Testis (tissue), 3 donors: ENCODE measurements around the gene TFAP2B. TPM values are rescaled to one million over a fixed set of nuclear protein-coding genes. Genes with fewer than 3 reads are reported as not detected.
A peak's percentile ranks its signal among the peaks of the same experiment; 100 is the strongest.

Experiments used
- DNase-seq: peaks from one replicate; pipeline ENCODE4 v3.0.0-alpha.2; 2019
- H3K27ac ChIP-seq, 2 donors: fragments of 200-600 bp; sonication (generic); one replicate each; pipeline ENCODE4 v1.5.1; 2019
- H3K27me3 ChIP-seq: fragments of 200-600 bp; sonication (generic); one replicate; pipeline ENCODE4 v1.5.1; 2019
- H3K36me3 ChIP-seq: fragments of 200-600 bp; sonication (generic); one replicate; pipeline ENCODE4 v1.5.1; 2017; ENCODE audit warnings: low read depth; ENCODE audit errors: missing control alignments
- H3K4me1 ChIP-seq: fragments of 200-600 bp; sonication (generic); one replicate; pipeline ENCODE4 v1.5.1; 2019
- H3K4me3 ChIP-seq, 2 donors: fragments of 200-600 bp; sonication (generic); one replicate each; pipeline ENCODE4 v1.5.1; 2017 to 2019
- H3K9me3 ChIP-seq: fragments of 200-600 bp; sonication (generic); one replicate; pipeline ENCODE4 v1.5.1; 2017
- POLR2A ChIP-seq: fragments of 450-650 bp; IDR thresholded peaks from one replicate; pipeline ENCODE4 v1.6.1; 2017; ENCODE audit warnings: antibody characterized with exemption, mild to moderate bottlenecking, moderate library complexity
- WGBS, 2 donors: methylation state at CpG; one replicate each; pipeline ENCODE4 v1.1.5; 2018; 5-methylcytosine and 5-hydroxymethylcytosine counted together
- intact Hi-C: fragments of 100-400 bp; cut with DNase I; formaldehyde crosslinking; loops from one replicate; pipeline ENCODE4 v1.15.1; 2023; ENCODE audit warnings: low total_unique reads
- polyA plus RNA-seq: library from polyadenylated mRNA; stranded (reverse); fragments of 350-450 nt; fragmentation: Illumina TruSeq; extraction: RNeasy Lipid Tissue Mini Kit (QIAGEN cat#74804); gene quantifications from one replicate; pipeline ENCODE4 v1.2.3, GENCODE V29; 2014; ENCODE audit warnings: low read depth, low replicate concordance; ENCODE audit not compliant: insufficient read depth
- total RNA-seq, 2 donors: library from RNA; depleted of rRNA; stranded (reverse); fragments of >200 nt; gene quantifications; one replicate each; pipeline ENCODE4 v1.2.3, GENCODE V29; 2016
- TF ChIP-seq, protein P1 (sequence below), 3 experiments: fragments of 450-650 bp in 2 of 3; fragments of 200-600 bp in 1 of 3; sonication (generic) in 1 of 3; IDR thresholded peaks; one replicate each; pipeline ENCODE4 v1.5.1; 2016 to 2019; ENCODE audit warnings: antibody characterized with exemption in 3 of 3, mild to moderate bottlenecking in 2 of 3, moderate library complexity in 1 of 3

The TFAP2B gene
- total and polyA plus RNA-seq, 3 donors from 2014 or later = 0.19 to 0.63 (median 0.24) TPM

DNA sequence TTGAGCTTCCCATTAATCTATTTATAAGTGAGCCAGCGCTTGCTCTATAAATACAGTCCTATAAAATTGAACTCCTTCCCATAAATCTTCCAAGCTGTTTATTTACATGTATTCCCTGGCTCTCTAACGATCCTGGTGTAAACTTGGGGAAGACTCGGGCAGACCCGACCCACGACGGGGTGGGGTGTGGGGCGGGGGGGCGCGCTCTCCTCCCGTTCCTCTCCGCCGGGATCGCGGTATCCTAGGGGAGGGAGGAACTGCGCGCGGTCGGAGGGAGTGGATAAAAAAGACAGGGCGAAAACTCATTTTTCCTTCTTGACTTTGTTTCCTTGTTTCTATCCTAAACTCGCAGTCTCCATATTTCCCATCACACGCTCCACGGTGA is 31.1 kb downstream of the TFAP2B start:
- Histone ChIP-seq H3K27ac (no peak overlapping the region), H3K4me3 (peak overlapping the region; percentile 47 to 54), H3K36me3 (no peaks in the 10 kb centered on the region), H3K27me3 (no peaks in the 10 kb centered on the region), H3K4me1 (no peaks in the 10 kb centered on the region), H3K9me3 (no peaks in the 10 kb centered on the region)
- TF ChIP-seq, protein P1, sequence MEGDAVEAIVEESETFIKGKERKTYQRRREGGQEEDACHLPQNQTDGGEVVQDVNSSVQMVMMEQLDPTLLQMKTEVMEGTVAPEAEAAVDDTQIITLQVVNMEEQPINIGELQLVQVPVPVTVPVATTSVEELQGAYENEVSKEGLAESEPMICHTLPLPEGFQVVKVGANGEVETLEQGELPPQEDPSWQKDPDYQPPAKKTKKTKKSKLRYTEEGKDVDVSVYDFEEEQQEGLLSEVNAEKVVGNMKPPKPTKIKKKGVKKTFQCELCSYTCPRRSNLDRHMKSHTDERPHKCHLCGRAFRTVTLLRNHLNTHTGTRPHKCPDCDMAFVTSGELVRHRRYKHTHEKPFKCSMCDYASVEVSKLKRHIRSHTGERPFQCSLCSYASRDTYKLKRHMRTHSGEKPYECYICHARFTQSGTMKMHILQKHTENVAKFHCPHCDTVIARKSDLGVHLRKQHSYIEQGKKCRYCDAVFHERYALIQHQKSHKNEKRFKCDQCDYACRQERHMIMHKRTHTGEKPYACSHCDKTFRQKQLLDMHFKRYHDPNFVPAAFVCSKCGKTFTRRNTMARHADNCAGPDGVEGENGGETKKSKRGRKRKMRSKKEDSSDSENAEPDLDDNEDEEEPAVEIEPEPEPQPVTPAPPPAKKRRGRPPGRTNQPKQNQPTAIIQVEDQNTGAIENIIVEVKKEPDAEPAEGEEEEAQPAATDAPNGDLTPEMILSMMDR (IDR thresholded peaks at IDR 0.05) = no peak
- TF ChIP-seq POLR2A = no peak
- intact Hi-C loops = no loop called here
- WGBS, 2 donors = 1 to 3% methylated on average over 22 of the region's 22 CpGs
- DNase-seq = no peak

DNA sequence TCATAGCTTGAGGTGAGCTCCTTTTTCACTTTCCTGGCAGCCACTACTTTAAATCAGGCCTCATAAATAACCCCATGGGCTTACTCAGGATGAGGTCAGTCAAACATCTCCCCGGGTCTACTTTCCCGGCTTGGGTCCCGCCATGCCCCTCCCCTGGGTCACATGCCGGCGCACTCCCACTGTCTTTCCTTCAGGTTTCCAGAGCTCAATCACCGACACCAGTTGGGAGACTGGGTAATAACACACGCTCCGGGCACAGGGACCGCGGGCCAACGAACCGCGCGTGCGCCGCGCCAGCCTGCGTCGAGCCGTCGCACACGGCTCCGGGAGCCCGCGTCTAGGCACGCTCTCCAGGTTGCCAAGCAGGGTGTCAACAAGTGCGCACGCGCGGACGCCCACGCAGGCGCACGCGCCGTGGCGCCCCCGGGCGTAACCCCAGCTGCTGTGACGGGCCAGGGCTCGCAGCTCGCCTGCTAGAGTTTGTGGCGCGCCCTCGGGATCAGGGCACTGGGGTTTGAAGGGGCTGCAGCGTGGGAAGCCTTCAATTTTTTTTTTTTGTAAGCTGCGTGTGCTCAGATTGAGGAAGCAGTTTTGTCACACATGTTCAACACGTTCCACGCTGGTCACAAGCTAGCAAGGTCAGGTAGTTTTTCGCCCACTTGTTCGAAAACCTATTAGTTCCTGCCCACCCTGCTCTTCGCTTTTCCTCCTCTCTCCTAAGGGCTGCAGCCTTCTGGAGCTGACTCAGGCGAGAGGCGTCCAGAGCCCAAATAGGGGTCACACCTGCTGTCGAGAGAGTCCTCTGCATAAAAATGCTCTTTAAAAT is 31.8 kb downstream of the TFAP2B start:
- H3K27ac ChIP-seq = no peak overlapping the region
- H3K4me3 ChIP-seq = peak overlapping the region; percentile 47 to 54
- TF ChIP-seq, protein P1 (IDR thresholded peaks at IDR 0.05) = no peak
- no peak for TF ChIP-seq POLR2A
- no peaks in the 10 kb centered on the region for H3K9me3 ChIP-seq
- no peaks in the 10 kb centered on the region for H3K36me3 ChIP-seq
- 1 to 2% methylated on average over 53 to 55 of the region's 55 CpGs for WGBS, 2 donors
- H3K27me3 ChIP-seq = no peaks in the 10 kb centered on the region
- peak; percentile 71 for DNase-seq
- no peaks in the 10 kb centered on the region for H3K4me1 ChIP-seq
- intact Hi-C loops = no loop called here

DNA sequence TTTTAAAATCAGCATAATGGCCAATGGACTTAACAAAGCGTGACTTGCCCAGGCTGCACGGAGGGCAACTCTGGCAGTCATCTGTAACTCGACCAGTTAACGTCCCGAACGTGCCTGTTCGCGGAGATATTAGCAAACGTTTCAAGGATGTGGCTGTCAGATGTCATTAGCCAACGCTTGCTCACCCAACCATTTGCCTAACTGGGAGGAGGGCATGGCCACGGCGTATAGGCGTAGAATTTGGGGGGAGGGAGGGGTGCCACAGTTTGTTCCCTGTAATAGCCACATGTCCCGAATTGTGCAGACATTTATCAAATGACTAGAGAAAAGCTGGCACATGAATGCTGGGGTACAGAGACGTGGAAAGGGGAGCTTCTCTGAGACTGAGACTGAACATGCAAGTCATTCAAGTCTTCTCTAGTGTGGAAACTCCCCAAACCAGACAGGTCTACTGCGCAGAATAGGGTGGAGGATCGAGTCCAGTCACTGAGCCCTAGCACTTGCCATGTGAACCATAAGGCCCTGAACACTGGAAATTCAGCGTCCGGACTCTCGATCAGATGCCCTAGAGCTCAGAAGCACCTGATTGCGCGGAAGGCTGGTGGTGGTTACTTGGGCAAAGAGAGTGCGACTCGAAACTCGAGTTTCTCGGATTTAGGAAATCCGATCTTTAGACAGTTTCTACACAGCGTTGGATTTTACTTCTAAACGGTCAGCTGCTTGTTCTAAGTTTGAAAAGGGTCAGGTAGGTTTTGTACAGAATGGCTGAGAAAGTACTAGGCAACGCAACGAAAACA is 32.6 kb downstream of the TFAP2B start:
- no peak for TF ChIP-seq POLR2A
- TF ChIP-seq, protein P1 (IDR thresholded peaks at IDR 0.05) = no peak
- Histone ChIP-seq H3K9me3 (no peaks in the 10 kb centered on the region), H3K4me1 (no peaks in the 10 kb centered on the region), H3K27ac (no peak overlapping the region), H3K4me3 (peak overlapping the region; percentile 47 to 54), H3K36me3 (no peaks in the 10 kb centered on the region), H3K27me3 (no peaks in the 10 kb centered on the region)
- intact Hi-C loops = no loop called here
- WGBS, 2 donors = 4% methylated on average over 31 of the region's 31 CpGs
- DNase-seq = no peak

DNA sequence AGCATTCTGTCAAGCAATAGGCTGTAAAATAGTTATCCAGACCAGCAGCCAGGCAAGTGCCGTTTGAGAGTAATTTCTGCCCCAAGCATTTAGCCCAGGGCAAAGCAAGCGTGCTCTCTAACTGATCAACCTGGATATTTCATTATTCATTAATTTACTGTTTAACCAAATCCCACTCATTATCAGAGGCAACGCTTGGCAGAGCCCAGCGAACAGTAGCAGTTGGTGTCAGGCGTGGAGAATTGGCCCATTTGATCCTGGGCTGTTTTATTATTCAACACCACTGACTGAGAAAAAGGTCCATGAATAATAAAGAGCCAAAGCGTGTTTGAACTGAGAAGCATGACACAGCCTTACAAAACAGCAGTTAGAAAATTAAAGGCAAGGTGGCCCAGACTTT is 35.3 kb downstream of the TFAP2B start:
- intact Hi-C loops = no loop called here
- Histone ChIP-seq H3K27ac (no peak overlapping the region), H3K27me3 (no peaks in the 10 kb centered on the region), H3K36me3 (no peaks in the 10 kb centered on the region), H3K4me3 (no peak overlapping the region), H3K9me3 (no peaks in the 10 kb centered on the region), H3K4me1 (no peaks in the 10 kb centered on the region)
- WGBS, 2 donors = 26 to 39% methylated on average over 6 of the region's 6 CpGs
- DNase-seq = no peak
- TF ChIP-seq, protein P1 (IDR thresholded peaks at IDR 0.05) = no peak
